Type B pancreatic cell (in vitro differentiated cells): ENCODE results near the gene TAF3. TPM values are rescaled to one million over a fixed set of nuclear protein-coding genes. Genes with fewer than 3 reads are reported as not detected.
A peak's percentile ranks its signal among the peaks of the same experiment; 100 is the strongest.

ENCODE experiments used
- DNase-seq: peaks from one replicate; pipeline ENCODE4 v3.0.0; 2021; ENCODE audit warnings: mixed read lengths; ENCODE audit not compliant: unreplicated experiment; ENCODE audit errors: extremely low spot score
- H3K27ac Mint-ChIP-seq: 2 replicates; pipeline ENCODE4 v1.8.0; 2021; ENCODE audit warnings: mild to moderate bottlenecking, mixed read lengths
- H3K27me3 Mint-ChIP-seq: 2 replicates; pipeline ENCODE4 v1.8.0; 2021; ENCODE audit warnings: mixed read lengths
- H3K36me3 Mint-ChIP-seq: 2 replicates; pipeline ENCODE4 v1.8.0; 2021; ENCODE audit warnings: mixed read lengths
- H3K4me1 Mint-ChIP-seq: one replicate; pipeline ENCODE4 v1.8.0; 2021; ENCODE audit warnings: mixed read lengths; ENCODE audit not compliant: unreplicated experiment
- H3K4me3 Mint-ChIP-seq: 2 replicates; pipeline ENCODE4 v1.8.0; 2021; ENCODE audit warnings: mild to moderate bottlenecking, mixed read lengths
- H3K9me3 Mint-ChIP-seq: 2 replicates; pipeline ENCODE4 v1.8.0; 2021; ENCODE audit warnings: mixed read lengths
- total RNA-seq: library from RNA; stranded (reverse); gene quantifications from 2 replicates; pipeline ENCODE4 v1.2.1, GENCODE V29; 2021; ENCODE audit warnings: low replicate concordance
- TF ChIP-seq, protein P1 (sequence below): fragments of 200-600 bp; sonication (generic); conservative IDR thresholded peaks from 2 replicates; pipeline ENCODE4 v1.5.0; 2021; ENCODE audit warnings: antibody characterized with exemption, mild to moderate bottlenecking

Gene TAF3
- total RNA-seq, 1 donor from 2014 or later: 9.9 TPM

DNA sequence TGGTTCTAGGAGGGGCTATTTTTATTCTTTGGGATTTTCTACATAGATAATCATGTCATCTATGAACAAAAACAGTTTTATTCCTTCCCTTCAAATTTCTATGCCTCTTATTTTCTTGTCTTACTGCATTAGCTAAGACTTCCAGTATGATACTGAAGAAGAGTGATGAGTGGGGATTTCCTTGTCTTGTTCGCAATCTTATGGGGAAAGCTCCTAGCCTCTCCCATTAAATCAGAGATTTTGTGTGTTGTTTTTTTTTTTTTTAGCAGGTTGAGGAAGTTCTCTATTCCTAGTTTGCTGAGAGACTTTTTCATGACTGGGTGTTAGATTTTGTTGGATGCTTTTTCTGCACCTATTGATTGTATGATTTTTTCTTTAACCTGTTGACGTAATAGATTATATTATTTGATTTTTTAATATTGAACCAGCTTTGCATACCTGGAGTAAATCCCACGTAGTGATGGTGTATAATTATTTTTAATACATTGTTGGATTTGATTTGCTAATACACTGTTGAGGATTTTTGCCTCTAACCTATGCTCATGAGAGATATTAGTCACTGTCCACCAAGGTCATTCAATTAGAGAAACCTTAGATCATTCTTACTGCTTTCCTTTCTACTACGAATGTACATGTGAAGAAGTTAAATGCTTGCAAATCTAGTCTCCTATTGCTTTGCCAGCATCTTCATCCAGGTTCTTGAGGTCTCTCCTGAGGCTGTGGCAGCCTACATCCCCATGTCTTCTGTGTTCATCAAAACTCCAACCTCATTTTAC is 23.9 kb upstream of the TAF3 start:
- H3K27ac Mint-ChIP-seq: no peak overlapping the region
- H3K4me3 Mint-ChIP-seq: no peak overlapping the region
- H3K4me1 Mint-ChIP-seq: peaks cover 30% of the 10 kb centered on the region
- H3K9me3 Mint-ChIP-seq: no peaks in the 10 kb centered on the region
- H3K27me3 Mint-ChIP-seq: no peaks in the 10 kb centered on the region
- H3K36me3 Mint-ChIP-seq: peaks cover 41% of the 10 kb centered on the region
- DNase-seq: no peak
- TF ChIP-seq, protein P1, sequence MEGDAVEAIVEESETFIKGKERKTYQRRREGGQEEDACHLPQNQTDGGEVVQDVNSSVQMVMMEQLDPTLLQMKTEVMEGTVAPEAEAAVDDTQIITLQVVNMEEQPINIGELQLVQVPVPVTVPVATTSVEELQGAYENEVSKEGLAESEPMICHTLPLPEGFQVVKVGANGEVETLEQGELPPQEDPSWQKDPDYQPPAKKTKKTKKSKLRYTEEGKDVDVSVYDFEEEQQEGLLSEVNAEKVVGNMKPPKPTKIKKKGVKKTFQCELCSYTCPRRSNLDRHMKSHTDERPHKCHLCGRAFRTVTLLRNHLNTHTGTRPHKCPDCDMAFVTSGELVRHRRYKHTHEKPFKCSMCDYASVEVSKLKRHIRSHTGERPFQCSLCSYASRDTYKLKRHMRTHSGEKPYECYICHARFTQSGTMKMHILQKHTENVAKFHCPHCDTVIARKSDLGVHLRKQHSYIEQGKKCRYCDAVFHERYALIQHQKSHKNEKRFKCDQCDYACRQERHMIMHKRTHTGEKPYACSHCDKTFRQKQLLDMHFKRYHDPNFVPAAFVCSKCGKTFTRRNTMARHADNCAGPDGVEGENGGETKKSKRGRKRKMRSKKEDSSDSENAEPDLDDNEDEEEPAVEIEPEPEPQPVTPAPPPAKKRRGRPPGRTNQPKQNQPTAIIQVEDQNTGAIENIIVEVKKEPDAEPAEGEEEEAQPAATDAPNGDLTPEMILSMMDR: no peak

DNA sequence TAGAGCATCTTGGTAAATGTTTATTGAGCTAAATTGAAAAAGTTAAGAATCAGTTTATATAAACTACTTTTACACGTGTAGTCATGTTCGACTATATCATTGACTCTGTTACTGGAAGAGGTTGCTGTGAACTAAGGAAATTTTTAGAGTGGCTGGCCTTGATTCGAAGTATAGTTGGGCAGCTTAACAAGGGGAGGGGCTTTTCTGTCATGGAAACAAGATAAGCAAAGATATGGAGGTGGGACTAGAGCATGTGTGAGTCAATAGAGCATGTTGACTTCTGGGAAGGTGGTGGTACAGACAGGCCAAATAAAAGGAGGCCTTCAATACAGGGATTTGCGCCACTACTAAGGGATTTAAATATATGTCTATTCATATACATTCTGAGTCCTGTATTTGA is 22.7 kb upstream of the TAF3 start:
- H3K4me1 Mint-ChIP-seq: peaks cover 26% of the 10 kb centered on the region
- peaks cover 46% of the 10 kb centered on the region for H3K36me3 Mint-ChIP-seq
- no peak overlapping the region for H3K4me3 Mint-ChIP-seq
- no peaks in the 10 kb centered on the region for H3K9me3 Mint-ChIP-seq
- H3K27ac Mint-ChIP-seq: peak overlapping the region; percentile 4
- DNase-seq: no peak
- TF ChIP-seq, protein P1: no peak
- no peaks in the 10 kb centered on the region for H3K27me3 Mint-ChIP-seq

DNA sequence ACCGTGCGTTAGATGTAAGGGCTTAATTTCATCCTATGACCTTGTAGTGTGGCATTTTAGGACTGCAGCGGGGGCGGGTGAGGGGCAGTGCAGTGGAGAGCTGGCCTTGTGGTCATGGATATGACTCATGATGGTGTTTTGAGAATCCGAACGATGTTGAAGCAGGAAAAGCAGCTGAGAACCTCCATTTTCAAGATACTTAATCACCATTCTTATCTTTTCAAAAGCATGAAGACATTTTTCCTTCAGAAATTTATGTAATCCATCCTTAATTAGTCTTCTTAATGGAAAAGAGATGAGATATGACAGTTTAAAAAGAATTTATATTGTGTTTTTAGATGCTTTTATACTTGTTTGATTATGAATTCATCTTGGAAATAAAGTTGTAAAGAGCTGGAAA is 20.7 kb upstream of the TAF3 start:
- Mint-ChIP-seq H3K36me3 (peaks cover 36% of the 10 kb centered on the region), H3K4me3 (no peak overlapping the region), H3K4me1 (peaks cover 19% of the 10 kb centered on the region), H3K27me3 (no peaks in the 10 kb centered on the region), H3K27ac (no peak overlapping the region), H3K9me3 (no peaks in the 10 kb centered on the region)
- TF ChIP-seq, protein P1: no peak
- DNase-seq: no peak

DNA sequence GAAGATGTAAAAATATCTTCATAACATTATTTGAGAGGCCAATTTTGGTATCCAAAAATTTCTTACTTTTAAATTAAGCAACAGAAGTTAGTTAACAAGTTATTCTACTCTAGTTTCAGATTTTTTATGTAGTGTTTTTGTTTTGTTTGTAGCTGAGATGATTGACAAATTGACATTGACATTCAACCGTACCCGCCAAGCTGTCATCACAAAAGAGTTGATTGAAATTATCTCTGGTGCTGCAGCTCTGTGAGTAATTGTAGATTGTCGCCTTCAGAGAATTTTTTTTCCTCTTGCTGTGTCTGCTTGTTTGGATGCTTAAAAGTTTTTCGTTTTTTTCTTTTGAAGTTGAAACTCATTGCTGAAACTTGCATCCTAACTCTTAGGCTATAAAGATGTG is 15.7 kb upstream of the TAF3 start:
- TF ChIP-seq, protein P1: no peak
- Mint-ChIP-seq H3K9me3 (no peaks in the 10 kb centered on the region), H3K4me3 (no peak overlapping the region), H3K4me1 (no peaks in the 10 kb centered on the region), H3K27me3 (no peaks in the 10 kb centered on the region), H3K27ac (no peak overlapping the region), H3K36me3 (peaks cover 37% of the 10 kb centered on the region)
- no peak for DNase-seq

DNA sequence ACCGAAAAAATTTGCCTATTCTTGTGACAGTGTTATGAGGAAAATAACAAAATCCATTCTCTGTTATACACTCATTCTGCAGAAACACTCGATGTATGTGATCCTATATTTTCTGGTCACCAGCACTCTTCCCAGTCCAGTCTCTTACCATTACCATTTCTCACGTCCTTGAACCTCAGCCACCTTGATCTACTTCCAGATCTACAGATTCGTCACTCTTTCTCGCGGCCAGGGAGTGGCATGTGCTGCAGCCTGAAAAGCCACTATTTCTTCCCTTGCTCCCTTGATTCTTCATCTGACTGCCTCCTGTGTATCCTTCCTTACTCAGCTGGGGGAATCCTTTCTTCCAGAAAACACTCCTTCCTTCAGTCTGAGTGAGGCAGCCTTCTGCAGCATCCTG is 14.1 kb upstream of the TAF3 start:
- Mint-ChIP-seq H3K9me3 (no peaks in the 10 kb centered on the region), H3K4me3 (no peak overlapping the region), H3K27ac (no peak overlapping the region), H3K4me1 (no peaks in the 10 kb centered on the region), H3K27me3 (no peaks in the 10 kb centered on the region), H3K36me3 (peaks cover 36% of the 10 kb centered on the region)
- TF ChIP-seq, protein P1: no peak
- no peak for DNase-seq
